HG03108 (cell line): ENCODE measurements around the gene NCL.
"Not testable (repeated sequence)": the region's sequence is repeated elsewhere in the genome, so short reads cannot be mapped to it uniquely, and the experiment has no call there.

Source experiments
- ATAC-seq: cut with Tn5 transposase; IDR thresholded peaks from one replicate; pipeline ENCODE4 v1.9.1; 2021; ENCODE audit warnings: moderate library complexity; ENCODE audit not compliant: unreplicated experiment

NCL gene

GRCh38 chr2:231467613-231468530, 3.6 kb upstream of the NCL start:
- ATAC-seq = no peak

- ATAC-seq = no peak
These were observed 2.8 kb upstream of the NCL start for GRCh38 chr2:231467016-231467545.

GRCh38 chr2:231464576-231465540, 574 bp upstream of the NCL start:
- ATAC-seq = peak; percentile 26

- no peak for ATAC-seq
These were observed 1.4 kb downstream of the NCL start for GRCh38 chr2:231462729-231463465.

GRCh38 chr2:231461516-231461971, 2.7 kb downstream of the NCL start:
- ATAC-seq = no peak

DNA sequence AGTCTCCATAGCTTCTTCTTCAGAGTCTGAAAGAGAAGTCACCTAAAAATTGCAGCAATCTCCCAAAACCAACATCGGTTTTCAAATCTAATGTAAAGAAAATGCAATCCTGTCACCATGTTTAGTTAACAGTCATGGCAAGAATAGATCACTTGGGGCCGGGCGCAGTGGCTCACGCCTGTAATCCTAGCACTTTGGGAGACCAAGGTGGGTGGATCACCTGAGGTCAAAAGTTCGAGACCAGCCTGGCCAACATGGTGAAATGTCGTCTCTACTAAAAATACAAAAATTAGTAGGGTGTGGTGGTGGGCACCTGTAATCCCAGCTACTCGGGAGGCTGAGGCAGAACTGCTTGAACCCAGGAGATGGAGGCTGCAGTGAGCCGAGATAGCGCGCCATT, 3.4 kb downstream of the NCL start:
- not testable (repeated sequence) for ATAC-seq

- no peak for ATAC-seq
These were observed 4.0 kb downstream of the NCL start for GRCh38 chr2:231460073-231460835.

DNA sequence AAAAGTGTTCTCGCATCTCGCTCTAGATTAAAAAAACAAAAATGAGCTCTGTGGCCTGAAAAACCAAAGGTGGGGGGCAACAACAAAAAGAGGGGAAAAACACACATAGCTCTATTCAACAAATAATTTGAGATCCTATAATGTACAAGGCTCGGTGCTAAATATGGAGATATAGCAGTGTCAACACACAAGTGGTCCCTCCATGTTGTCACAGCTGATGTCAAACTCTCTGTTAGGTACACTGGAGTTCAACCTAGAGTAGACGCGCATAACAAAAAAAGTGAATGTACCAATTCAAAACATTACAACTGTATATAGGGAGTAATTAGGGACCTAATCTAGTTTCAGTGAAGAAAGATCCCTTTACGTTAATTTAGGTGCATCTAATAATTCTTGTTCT, 5.9 kb downstream of the NCL start:
- no peak for ATAC-seq

- no peak for ATAC-seq
These were observed 7.2 kb downstream of the NCL start for GRCh38 chr2:231457101-231457500.

- no peak for ATAC-seq
These were observed 7.8 kb downstream of the NCL start for GRCh38 chr2:231456295-231457004.

DNA sequence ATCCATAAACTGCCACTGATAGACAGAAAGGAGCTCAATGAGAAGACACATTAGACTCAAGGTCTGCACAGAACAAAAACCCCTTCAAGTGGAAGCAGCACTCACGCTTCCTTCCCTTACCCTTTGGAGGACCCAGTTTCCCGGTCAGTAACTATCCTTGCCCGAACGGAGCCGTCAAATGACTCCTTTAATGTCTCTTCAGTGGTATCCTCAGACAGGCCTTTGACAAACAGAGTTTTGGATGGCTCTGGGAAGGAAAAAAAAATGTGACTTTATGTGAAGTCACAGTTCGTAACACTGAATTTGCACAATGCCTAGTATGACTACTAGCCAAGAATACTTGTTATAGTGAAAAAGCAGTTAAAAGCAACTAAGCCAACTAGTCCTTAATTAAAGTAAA, 8.4 kb downstream of the NCL start:
- no peak for ATAC-seq

GRCh38 chr2:231455222-231455621, 9.1 kb downstream of the NCL start:
- ATAC-seq = no peak

GRCh38 chr2:231454361-231454791, 9.9 kb downstream of the NCL start:
- no peak for ATAC-seq

- ATAC-seq = no peak
These were observed 11.3 kb downstream of the NCL start for GRCh38 chr2:231452799-231453508.

- ATAC-seq = no peak
These were observed 13.7 kb downstream of the NCL start for GRCh38 chr2:231450548-231450989.

- ATAC-seq = no peak
These were observed 14.7 kb downstream of the NCL start for GRCh38 chr2:231449503-231450054.

DNA sequence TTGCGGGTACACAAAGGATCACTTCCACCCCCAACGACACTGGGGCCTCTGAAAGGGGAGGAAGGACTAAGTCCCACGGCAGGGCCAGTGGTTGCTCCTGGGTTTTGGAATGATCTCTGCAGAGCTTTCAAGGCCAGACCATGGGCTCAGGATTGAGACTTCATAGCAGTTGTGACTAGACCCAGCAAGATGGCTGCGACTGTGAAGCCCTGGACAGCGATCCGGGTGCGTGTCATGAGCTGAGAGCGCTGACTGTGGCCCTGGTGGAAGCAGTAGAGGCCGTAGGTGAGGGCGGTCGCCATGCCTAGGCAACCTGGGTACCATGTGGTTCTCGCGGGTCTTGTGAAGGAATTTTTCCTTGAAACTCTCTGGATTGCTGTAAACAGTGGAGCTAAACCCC, 27.3 kb downstream of the NCL start:
- no peak for ATAC-seq

DNA sequence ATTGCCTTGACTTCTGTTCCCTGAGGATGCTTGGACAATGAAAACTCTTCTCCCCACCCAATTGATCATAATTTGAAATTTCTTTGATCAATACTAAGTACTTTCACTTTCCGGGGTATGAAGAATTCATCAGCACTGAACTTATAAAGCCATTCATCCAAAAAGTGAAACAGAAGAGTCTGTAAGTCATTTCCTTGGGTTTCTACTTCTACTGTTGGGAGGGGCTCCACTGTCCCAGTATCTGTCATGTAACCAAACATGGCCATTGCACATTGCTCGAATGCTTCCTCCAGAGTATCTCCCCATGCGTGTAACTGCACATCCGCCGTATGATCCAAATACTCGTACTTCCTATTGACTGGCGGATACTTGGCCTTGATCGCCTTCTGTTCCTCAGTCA, 30.3 kb downstream of the NCL start:
- no peak for ATAC-seq
